Measurements from ENCODE around the gene ADRA1B. TPM values are rescaled to one million over a fixed set of nuclear protein-coding genes. Genes with fewer than 3 reads are reported as not detected.

The ADRA1B gene
- total and polyA plus RNA-seq, 2 of the 8 experiments (the other 6 are each of a cell fraction or from before 2014, with no cell fraction given) = not detected

- H3K27me3 ChIP-seq (replicated peaks in 1 of 4; ENCODE audit: control insufficient read depth in 3 of 4, extremely low read depth in 1 of 4, insufficient read depth in 3 of 4, low read length in 3 of 4) = no peaks in the 10 kb centered on the region
- H2AFZ ChIP-seq (ENCODE audit: low read length) = peak overlapping the region; percentile 78; the same call in 1 of the 2 replicates
- no peaks in the 10 kb centered on the region for H3K79me1 ChIP-seq (ENCODE audit: low read depth, low read length)
- H2AK5ac ChIP-seq (ENCODE audit: low read depth, low read length) = no peak overlapping the region
- H3K4me2 ChIP-seq (ENCODE audit: insufficient read depth in 1 of 2, low read depth in 2 of 2, low read length in 2 of 2) = no peak overlapping the region
- H3K14ac ChIP-seq (ENCODE audit: insufficient read length) = no peak overlapping the region
- no peak overlapping the region for H2BK20ac ChIP-seq (ENCODE audit: low read length)
- H4K8ac ChIP-seq (ENCODE audit: extremely low read depth, insufficient read depth, low read length) = no peak overlapping the region
- no peaks in the 10 kb centered on the region for H3K9me3 ChIP-seq (ENCODE audit: insufficient read depth in 2 of 2, low read depth in 1 of 2, low read length in 1 of 2)
- no peak overlapping the region for H3K27ac ChIP-seq (ENCODE audit: low read depth, low read length)
- TF ChIP-seq CBX5 (IDR thresholded peaks at IDR 0.05; ENCODE audit: low read depth, low read length) = no peak
- TF ChIP-seq SUZ12 (IDR thresholded peaks at IDR 0.05; ENCODE audit: low read length) = no peak
- no peak for TF ChIP-seq GABPA (IDR thresholded peaks at IDR 0.05; ENCODE audit: borderline replicate concordance, insufficient read depth, low read length)
- TF ChIP-seq CHD2 (IDR thresholded peaks at IDR 0.05; ENCODE audit: low read length) = no peak
- TF ChIP-seq SIX5 (IDR thresholded peaks at IDR 0.05; ENCODE audit: low read depth, low read length) = no peak
- no peak for TF ChIP-seq CHD1 (IDR thresholded peaks at IDR 0.05; ENCODE audit: low read depth, low read length)
- no peak for TF ChIP-seq CBX8 (IDR thresholded peaks at IDR 0.05; ENCODE audit: borderline replicate concordance, low read depth, low read length)
- TF ChIP-seq ZNF274 (IDR thresholded peaks at IDR 0.05; ENCODE audit: borderline replicate concordance, extremely low read depth, low read length) = no peak
- no peak for TF ChIP-seq CTBP2 (IDR thresholded peaks at IDR 0.05; ENCODE audit: borderline replicate concordance, insufficient read depth, insufficient read length, low read length)
- TF ChIP-seq EP300 (IDR thresholded peaks at IDR 0.05; ENCODE audit: borderline replicate concordance in 1 of 2, low read depth in 2 of 2, low read length in 2 of 2) = no peak
- no peak for TF ChIP-seq ATF2 (IDR thresholded peaks at IDR 0.05; ENCODE audit: low read length)
- no peak for TF ChIP-seq BCL11A (IDR thresholded peaks at IDR 0.05; ENCODE audit: low read depth in 2 of 2, low read length in 2 of 2)
- CTCF ChIA-PET (ENCODE audit: partially characterized antibody) = interaction anchor here (0.6 to 5.2 kb wide), 33 partner anchors 9 to 803 kb away, joined by 3 to 46 read pairs (median 4); no protein-coding TSS in a partner anchor
- H3K4me1 ChIP-seq (replicated peaks in 1 of 4; ENCODE audit: control insufficient read depth in 3 of 4, insufficient read depth in 4 of 4, low read length in 3 of 4) = no peaks in the 10 kb centered on the region
- H4K91ac ChIP-seq (replicated peaks; ENCODE audit: insufficient read length, low read length) = no peak overlapping the region
- H2BK12ac ChIP-seq (ENCODE audit: low read depth, low read length) = no peak overlapping the region
- no peak overlapping the region for H3K18ac ChIP-seq (ENCODE audit: extremely low read depth, low read length)
- DNase-seq (ENCODE audit: low read depth in 1 of 2, low spot score in 2 of 2) (no peak), FAIRE-seq (no peak)
- no peak overlapping the region for H3K23ac ChIP-seq (ENCODE audit: insufficient read length)
- POLR2A ChIA-PET (ENCODE audit: partially characterized antibody) = no interaction called here
- no peaks in the 10 kb centered on the region for H4K20me1 ChIP-seq (replicated peaks in 1 of 2; ENCODE audit: control insufficient read depth in 1 of 2, insufficient read depth in 2 of 2, low read length in 2 of 2)
- no peak overlapping the region for H2BK15ac ChIP-seq (ENCODE audit: low read length)
- H3K79me2 ChIP-seq (ENCODE audit: control insufficient read depth in 1 of 2, insufficient read depth in 2 of 2, low read length in 2 of 2) = no peaks in the 10 kb centered on the region
- WGBS, 2 experiments (ENCODE audit: extremely low coverage in 1 of 2, insufficient coverage in 1 of 2, insufficient read length in 1 of 2, insufficient replicate concordance in 2 of 2, low coverage in 1 of 2, low lambda C conversion rate in 2 of 2, missing lambda C conversion rate in 1 of 2) = 81% methylated on average over 3 of the region's 3 CpGs; no CpG with 5 or more reads in 1 of the 2 experiments
- H3K36me3 ChIP-seq (ENCODE audit: control insufficient read depth in 2 of 4, insufficient read depth in 4 of 4, low read length in 3 of 4) = no peaks in the 10 kb centered on the region
- no peak overlapping the region for H3K4ac ChIP-seq (replicated peaks; ENCODE audit: insufficient read length, low read depth, low read length)
- no peaks in the 10 kb centered on the region for H3K23me2 ChIP-seq (ENCODE audit: low read depth, low read length)
- no peak overlapping the region for H2BK5ac ChIP-seq (ENCODE audit: low read depth, low read length)
- no peak overlapping the region for H3K56ac ChIP-seq (replicated peaks; ENCODE audit: insufficient read length, low read depth, low read length)
- H4K5ac ChIP-seq (ENCODE audit: insufficient read length, low read depth, low read length) = no peak overlapping the region
- H2BK120ac ChIP-seq (replicated peaks; ENCODE audit: low read depth, low read length) = no peak overlapping the region
- H3K4me3 ChIP-seq (ENCODE audit: extremely low read depth in 1 of 4, insufficient read depth in 2 of 4, low read depth in 3 of 4, low read length in 4 of 4) = no peak overlapping the region
- H3K9ac ChIP-seq (replicated peaks in 1 of 4; ENCODE audit: extremely low read depth in 1 of 4, low read depth in 3 of 4, low read length in 3 of 4) = no peak overlapping the region
Measured at GRCh38 chr5:159951834-159952233, 35.6 kb downstream of the ADRA1B start.
